WI38 (cell line): Measurements from ENCODE around the gene TIMP4.

Source experiments
- H3K4me3 ChIP-seq: 2 replicates; pipeline ENCODE4 v1.5.1; 2011; ENCODE audit warnings: low read depth, mild to moderate bottlenecking, control low read depth, low read length
- TF ChIP-seq, protein P1 (sequence below): IDR thresholded peaks from 2 replicates; pipeline ENCODE4 v1.5.1; 2012; ENCODE audit warnings: low read depth, mild to moderate bottlenecking, control low read depth, low read length

The TIMP4 gene

GRCh38 chr3:12185172-12185710 is 26.5 kb upstream of the TIMP4 start:
- TF ChIP-seq, protein P1, sequence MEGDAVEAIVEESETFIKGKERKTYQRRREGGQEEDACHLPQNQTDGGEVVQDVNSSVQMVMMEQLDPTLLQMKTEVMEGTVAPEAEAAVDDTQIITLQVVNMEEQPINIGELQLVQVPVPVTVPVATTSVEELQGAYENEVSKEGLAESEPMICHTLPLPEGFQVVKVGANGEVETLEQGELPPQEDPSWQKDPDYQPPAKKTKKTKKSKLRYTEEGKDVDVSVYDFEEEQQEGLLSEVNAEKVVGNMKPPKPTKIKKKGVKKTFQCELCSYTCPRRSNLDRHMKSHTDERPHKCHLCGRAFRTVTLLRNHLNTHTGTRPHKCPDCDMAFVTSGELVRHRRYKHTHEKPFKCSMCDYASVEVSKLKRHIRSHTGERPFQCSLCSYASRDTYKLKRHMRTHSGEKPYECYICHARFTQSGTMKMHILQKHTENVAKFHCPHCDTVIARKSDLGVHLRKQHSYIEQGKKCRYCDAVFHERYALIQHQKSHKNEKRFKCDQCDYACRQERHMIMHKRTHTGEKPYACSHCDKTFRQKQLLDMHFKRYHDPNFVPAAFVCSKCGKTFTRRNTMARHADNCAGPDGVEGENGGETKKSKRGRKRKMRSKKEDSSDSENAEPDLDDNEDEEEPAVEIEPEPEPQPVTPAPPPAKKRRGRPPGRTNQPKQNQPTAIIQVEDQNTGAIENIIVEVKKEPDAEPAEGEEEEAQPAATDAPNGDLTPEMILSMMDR, result no peak
- H3K4me3 ChIP-seq, result no peak overlapping the region

GRCh38 chr3:12184541-12184940 is 25.8 kb upstream of the TIMP4 start:
- TF ChIP-seq, protein P1, result no peak
- H3K4me3 ChIP-seq, result no peak overlapping the region

DNA sequence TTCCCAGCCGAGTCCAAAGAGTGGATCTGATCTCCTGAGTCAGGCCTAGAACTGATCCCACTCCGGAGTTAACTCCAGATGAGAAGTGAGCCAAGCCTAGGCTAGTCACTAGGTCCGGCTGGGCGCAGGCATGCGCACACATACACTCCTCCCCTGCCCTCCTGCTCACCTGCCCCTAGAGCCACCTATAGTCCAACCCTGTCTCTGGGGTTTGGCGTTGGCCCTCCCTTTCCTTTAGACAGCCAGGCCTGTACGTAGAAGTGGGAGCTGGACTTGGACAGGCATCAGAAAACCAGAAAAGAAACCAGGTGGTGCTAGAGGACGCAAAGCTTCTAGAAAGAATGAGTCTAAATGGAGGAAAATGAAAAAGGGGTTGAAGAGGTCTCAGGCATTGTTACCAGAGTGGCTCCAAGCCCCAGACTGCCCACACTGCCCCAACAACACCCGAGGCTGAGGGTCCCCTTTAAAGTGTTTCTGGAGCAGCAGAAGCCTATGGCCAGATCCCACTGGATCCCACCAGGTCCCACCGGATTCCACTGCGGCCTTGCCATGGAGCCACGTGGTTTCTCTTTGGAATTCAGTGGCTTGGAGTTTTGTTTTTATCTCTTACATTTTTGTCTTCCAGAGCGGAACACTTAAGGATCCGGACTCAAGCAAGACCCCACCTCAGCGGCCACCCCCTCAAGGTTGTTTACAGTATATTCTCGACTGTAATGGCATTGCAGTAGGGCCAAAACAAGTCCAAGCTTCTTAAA is 24.2 kb upstream of the TIMP4 start:
- TF ChIP-seq, protein P1, result no peak
- H3K4me3 ChIP-seq, result no peak overlapping the region

DNA sequence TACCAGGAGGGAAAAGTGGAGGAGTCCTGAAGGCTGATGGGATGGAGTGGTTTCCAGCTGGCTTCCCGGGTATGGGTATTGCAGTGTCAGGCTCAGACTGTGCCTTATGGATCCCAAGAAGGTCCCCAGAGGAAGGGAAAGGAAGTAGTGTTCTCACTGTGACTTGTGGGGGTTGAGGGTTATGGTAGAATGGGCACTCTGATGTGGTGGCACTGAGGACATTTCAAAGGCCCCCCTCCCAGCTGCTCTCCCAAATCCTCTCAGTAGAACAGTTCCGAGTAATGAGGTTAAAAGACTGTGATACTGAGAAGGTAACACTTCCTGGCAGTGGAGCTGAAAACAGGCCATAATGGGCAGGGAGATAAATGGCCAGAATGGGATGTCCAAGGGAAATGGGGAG is 23.1 kb upstream of the TIMP4 start:
- no peak overlapping the region for H3K4me3 ChIP-seq
- TF ChIP-seq, protein P1, result no peak

DNA sequence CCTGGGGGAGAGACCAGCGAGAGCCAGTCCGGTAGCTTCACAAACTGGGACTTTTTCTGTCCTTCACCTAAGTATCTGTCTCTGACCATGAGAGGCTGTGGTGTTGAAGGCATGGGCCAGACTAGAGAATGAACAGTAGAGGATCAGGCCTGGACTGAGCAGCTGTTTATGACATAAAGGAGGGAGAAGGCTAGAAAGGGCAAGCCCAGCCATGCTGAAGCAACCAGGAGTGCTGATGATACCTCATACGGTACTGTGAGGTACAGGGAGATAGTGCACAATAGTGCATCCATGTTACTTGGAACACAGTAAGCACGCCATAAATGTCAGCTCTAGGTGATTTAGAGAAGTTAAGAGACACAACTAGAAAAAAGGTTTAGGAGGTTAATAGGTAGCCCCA is 22.6 kb upstream of the TIMP4 start:
- H3K4me3 ChIP-seq, result no peak overlapping the region
- TF ChIP-seq, protein P1, result no peak

- H3K4me3 ChIP-seq, result no peak overlapping the region
- TF ChIP-seq, protein P1, result no peak
Measured at GRCh38 chr3:12180631-12181030, 21.9 kb upstream of the TIMP4 start.

DNA sequence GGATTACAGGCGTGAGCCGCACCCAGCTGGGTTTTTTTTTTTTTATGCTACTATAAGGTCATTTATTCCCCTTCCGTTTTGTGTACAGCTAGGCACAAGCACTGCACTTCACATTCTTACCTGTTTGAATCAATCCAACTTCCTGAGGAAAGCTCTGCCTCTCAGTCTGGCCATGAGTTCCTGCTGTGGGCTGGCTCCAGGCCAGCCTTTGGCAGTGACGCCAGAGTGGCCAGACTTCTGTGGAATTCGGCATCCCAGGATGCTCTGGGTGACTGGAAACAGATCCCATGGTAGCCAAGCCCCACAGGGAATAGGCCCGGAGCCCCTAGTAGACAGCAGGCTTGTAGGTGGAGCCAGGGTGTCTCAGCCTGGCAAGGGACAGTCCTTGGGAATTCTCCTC is 21.5 kb upstream of the TIMP4 start:
- TF ChIP-seq, protein P1, result no peak
- H3K4me3 ChIP-seq, result no peak overlapping the region
